HEK293 (cell line): ENCODE results near the gene ABCG1.

Experiments
- CTCF ChIP-seq: fragments of 450-650 bp; formaldehyde crosslinking; IDR thresholded peaks from 2 replicates; pipeline ENCODE4 v1.5.1; 2016; ENCODE audit warnings: missing biosample characterization, missing genetic modification characterization
- ZNF274 ChIP-seq, 2 experiments: fragments of 200-500 bp in 1 of 2; fragments of 450-650 bp in 1 of 2; sonication (Bioruptor generic) in 1 of 2; formaldehyde crosslinking in 1 of 2; IDR thresholded peaks; 2 replicates each; pipeline versions ENCODE4 v1.5.1 to v1.6.1; 2014 to 2016; ENCODE audit warnings: borderline replicate concordance in 1 of 2, inconsistent platforms in 1 of 2, low read length in 1 of 2, missing biosample characterization in 1 of 2, missing genetic modification characterization in 1 of 2
- ZXDB ChIP-seq: fragments of 450-650 bp; formaldehyde crosslinking; IDR thresholded peaks from 2 replicates; pipeline ENCODE4 v1.5.1; 2016; ENCODE audit warnings: missing biosample characterization, missing genetic modification characterization

GRCh38 chr21:42332557-42333317, 113.8 kb downstream of the ABCG1 start:
- TF ChIP-seq ZXDB (tag by site-specific recombination), result no peak
- no peak for TF ChIP-seq ZNF274 (IDR thresholded peaks at IDR 0.05; ENCODE audit: low read length)
- no peak for TF ChIP-seq ZNF274 (tag by site-specific recombination; IDR thresholded peaks at IDR 0.05; ENCODE audit: borderline replicate concordance)
- TF ChIP-seq CTCF (tag by site-specific recombination), result no peak
